Transverse colon (tissue), 4 donors: ENCODE data around the gene SCD5. TPM values are rescaled to one million over a fixed set of nuclear protein-coding genes. Genes with fewer than 3 reads are reported as not detected.

Experiments
- DNase-seq: peaks from one replicate; pipeline ENCODE4 v3.0.0-alpha.2; 2019
- H3K27ac ChIP-seq, 4 donors: fragments of 200-600 bp; sonication (generic); 2 replicates each; pipeline ENCODE4 v1.5.1; 2016 to 2018; ENCODE audit warnings: inconsistent platforms in 4 of 4
- H3K27me3 ChIP-seq: fragments of 200-600 bp; sonication (generic); 2 replicates; pipeline ENCODE4 v1.5.1; 2017; ENCODE audit warnings: inconsistent platforms
- H3K36me3 ChIP-seq, 4 donors: fragments of 200-600 bp; sonication (generic); 2 replicates each; pipeline ENCODE4 v1.5.1; 2017 to 2019; ENCODE audit warnings: inconsistent platforms in 4 of 4
- H3K4me1 ChIP-seq, 4 donors: fragments of 200-600 bp; sonication (generic); 2 replicates each; pipeline ENCODE4 v1.5.1; 2017 to 2020; ENCODE audit warnings: inconsistent platforms in 4 of 4
- H3K4me3 ChIP-seq, 4 donors: fragments of 200-600 bp; sonication (generic); 1 replicate in 1 of 4; 2 replicates in 3 of 4; pipeline versions ENCODE4 v1.5.1 to v1.6.1; 2017 to 2019; ENCODE audit warnings: inconsistent platforms in 4 of 4
- H3K9me3 ChIP-seq, 2 donors: fragments of 200-600 bp; sonication (generic); 2 replicates each; pipeline ENCODE4 v1.5.1; 2017 to 2019; ENCODE audit warnings: inconsistent platforms in 2 of 2
- EP300 ChIP-seq: sonication (generic); formaldehyde crosslinking; IDR thresholded peaks from one replicate; pipeline ENCODE4 v1.6.1; 2017; ENCODE audit warnings: antibody characterized with exemption, low read depth
- POLR2A ChIP-seq: fragments of 450-650 bp; IDR thresholded peaks from one replicate; pipeline ENCODE4 v1.6.1; 2016; ENCODE audit warnings: antibody characterized with exemption, mild to moderate bottlenecking, moderate library complexity
- POLR2AphosphoS5 ChIP-seq, 3 donors: sonication (generic); formaldehyde crosslinking; IDR thresholded peaks; one replicate each; pipeline ENCODE4 v1.6.1; 2016; ENCODE audit warnings: antibody characterized with exemption in 3 of 3
- WGBS, 2 donors: methylation state at CpG; one replicate each; pipeline ENCODE4 v1.1.5; 2018; ENCODE audit warnings: low coverage in 1 of 2; 5-methylcytosine and 5-hydroxymethylcytosine counted together
- in situ Hi-C, 4 donors: fragments of 200-750 bp; cut with MboI; loops; one replicate each; pipeline versions ENCODE4 v1.15.0 to v1.15.1; 2017; ENCODE audit warnings: low sequenced_read_pairs in 3 of 4, low pct_ligation_motif_present in 1 of 4, low pct_unique_long_range_greater_than_20kb in 1 of 4
- intact Hi-C: fragments of 100-400 bp; cut with DNase I; formaldehyde crosslinking; loops from one replicate; pipeline ENCODE4 v1.15.1; 2023; ENCODE audit warnings: low total_unique reads
- total RNA-seq, 4 donors: library from RNA; depleted of rRNA; stranded (reverse); fragments of >200 nt; gene quantifications; one replicate each; pipeline ENCODE4 v1.1.0, GENCODE V29; 2016
- TF ChIP-seq, protein P1 (sequence below), 5 experiments: fragments of 200-600 bp in 3 of 5; fragments of 450-650 bp in 2 of 5; sonication (generic) in 3 of 5; IDR thresholded peaks; 1 replicate in 2 of 5; 2 replicates in 3 of 5; pipeline ENCODE4 v1.5.1; 2016 to 2017; ENCODE audit warnings: antibody characterized with exemption in 5 of 5, inconsistent platforms in 3 of 5, mild to moderate bottlenecking in 2 of 5, moderate library complexity in 1 of 5

The SCD5 gene
- total RNA-seq, 4 donors from 2014 or later, result 1.5 to 7.5 (median 3.5) TPM

DNA sequence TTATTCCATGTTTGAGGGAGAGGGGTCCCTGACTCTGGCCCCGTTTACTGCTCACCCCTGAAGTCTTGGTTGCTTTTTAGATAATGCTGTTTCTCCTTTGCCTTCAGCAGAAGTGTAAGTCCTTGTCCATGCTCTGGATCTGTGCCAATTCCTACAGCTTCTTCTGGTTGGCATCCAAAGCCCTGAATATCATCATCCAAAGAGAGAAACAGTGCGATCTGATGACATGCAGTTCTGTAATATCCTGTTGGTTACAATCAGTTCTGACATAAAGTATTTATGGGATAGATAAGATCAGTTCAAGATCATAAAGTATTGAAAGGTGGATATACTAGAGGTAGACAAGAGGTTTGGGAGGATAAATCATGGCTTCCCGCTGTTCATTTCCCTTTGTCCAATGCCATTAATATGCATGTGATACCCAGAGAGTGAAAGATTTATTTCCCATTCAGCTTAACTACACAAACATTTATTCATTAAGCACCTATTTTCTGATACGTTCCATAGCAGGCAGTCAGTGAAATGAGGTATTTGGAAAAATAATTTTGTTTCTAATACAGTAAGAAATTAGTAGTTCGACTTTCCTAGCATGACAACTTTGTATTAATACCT lies 183.7 kb downstream of the SCD5 start:
- no peaks in the 10 kb centered on the region for H3K9me3 ChIP-seq
- no peaks in the 10 kb centered on the region for H3K36me3 ChIP-seq
- H3K27ac ChIP-seq, result no peak overlapping the region
- DNase-seq, result no peak
- H3K4me3 ChIP-seq, result no peak overlapping the region
- H3K27me3 ChIP-seq, result no peaks in the 10 kb centered on the region
- 78 to 86% methylated on average over 5 of the region's 5 CpGs for WGBS, 2 donors
- in situ Hi-C loops (no loop called here), intact Hi-C loops (no loop called here)
- H3K4me1 ChIP-seq, result no peaks in the 10 kb centered on the region
- TF ChIP-seq POLR2A (no peak), EP300 (no peak), POLR2AphosphoS5 (IDR thresholded peaks at IDR 0.05) (no peak)
- TF ChIP-seq, protein P1, sequence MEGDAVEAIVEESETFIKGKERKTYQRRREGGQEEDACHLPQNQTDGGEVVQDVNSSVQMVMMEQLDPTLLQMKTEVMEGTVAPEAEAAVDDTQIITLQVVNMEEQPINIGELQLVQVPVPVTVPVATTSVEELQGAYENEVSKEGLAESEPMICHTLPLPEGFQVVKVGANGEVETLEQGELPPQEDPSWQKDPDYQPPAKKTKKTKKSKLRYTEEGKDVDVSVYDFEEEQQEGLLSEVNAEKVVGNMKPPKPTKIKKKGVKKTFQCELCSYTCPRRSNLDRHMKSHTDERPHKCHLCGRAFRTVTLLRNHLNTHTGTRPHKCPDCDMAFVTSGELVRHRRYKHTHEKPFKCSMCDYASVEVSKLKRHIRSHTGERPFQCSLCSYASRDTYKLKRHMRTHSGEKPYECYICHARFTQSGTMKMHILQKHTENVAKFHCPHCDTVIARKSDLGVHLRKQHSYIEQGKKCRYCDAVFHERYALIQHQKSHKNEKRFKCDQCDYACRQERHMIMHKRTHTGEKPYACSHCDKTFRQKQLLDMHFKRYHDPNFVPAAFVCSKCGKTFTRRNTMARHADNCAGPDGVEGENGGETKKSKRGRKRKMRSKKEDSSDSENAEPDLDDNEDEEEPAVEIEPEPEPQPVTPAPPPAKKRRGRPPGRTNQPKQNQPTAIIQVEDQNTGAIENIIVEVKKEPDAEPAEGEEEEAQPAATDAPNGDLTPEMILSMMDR (IDR thresholded peaks at IDR 0.05), result no peak

DNA sequence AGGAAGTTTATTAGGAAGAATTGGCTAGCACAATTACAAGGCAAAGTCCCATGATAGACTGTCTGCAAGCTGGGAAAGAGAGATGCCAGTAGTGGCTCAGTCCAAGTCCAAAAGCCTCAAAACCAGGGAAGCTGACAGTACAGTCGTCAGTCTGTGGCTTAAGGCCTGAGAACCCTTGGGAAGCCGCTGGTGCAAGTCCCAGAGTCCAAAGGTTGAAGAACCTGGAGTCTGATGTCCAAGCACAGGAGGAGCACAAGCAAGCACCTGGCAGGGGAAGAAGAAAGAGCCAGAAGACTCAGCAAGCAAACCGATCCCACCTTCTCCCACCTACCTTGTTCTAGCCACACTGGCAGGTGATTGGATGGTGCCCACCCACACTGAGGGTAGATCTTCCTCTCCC lies 185.5 kb downstream of the SCD5 start:
- DNase-seq, result no peak
- Histone ChIP-seq H3K36me3 (no peaks in the 10 kb centered on the region), H3K9me3 (no peaks in the 10 kb centered on the region), H3K4me1 (no peaks in the 10 kb centered on the region), H3K4me3 (no peak overlapping the region), H3K27ac (no peak overlapping the region), H3K27me3 (no peaks in the 10 kb centered on the region)
- 70% methylated on average over 3 of the region's 3 CpGs; no CpG with 5 or more reads in 1 of the 2 donors for WGBS, 2 donors
- TF ChIP-seq POLR2AphosphoS5 (IDR thresholded peaks at IDR 0.05), result no peak
- TF ChIP-seq EP300, result no peak
- TF ChIP-seq, protein P1 (IDR thresholded peaks at IDR 0.05), result no peak
- in situ Hi-C loops (no loop called here), intact Hi-C loops (no loop called here)

DNA sequence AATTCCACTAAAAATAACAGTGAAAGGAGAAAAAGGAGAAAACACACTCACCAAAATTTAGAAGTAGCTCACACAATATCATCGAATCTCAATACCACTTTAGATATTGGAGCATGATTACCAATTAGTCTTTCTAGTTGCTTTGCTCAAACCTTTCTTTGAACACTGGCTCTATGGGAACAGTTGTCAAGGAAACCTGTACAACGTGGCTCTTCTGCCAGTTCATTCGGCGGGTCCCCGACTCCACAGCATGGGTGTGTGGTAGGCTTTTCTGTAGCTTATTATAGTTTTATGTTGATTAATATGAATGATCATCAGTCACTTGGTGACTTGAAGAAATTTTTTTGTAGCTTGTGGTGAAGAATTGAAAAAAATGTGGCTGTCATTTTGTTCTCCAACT lies 186.6 kb downstream of the SCD5 start:
- H3K4me3 ChIP-seq, result no peak overlapping the region
- 80 to 84% methylated on average over 5 of the region's 5 CpGs for WGBS, 2 donors
- no peaks in the 10 kb centered on the region for H3K27me3 ChIP-seq
- TF ChIP-seq, protein P1 (IDR thresholded peaks at IDR 0.05), result no peak
- TF ChIP-seq EP300 (no peak), POLR2A (no peak), POLR2AphosphoS5 (IDR thresholded peaks at IDR 0.05) (no peak)
- in situ Hi-C loops, result no loop called here
- no peak for DNase-seq
- H3K27ac ChIP-seq, result no peak overlapping the region
- no peaks in the 10 kb centered on the region for H3K4me1 ChIP-seq
- H3K36me3 ChIP-seq, result no peaks in the 10 kb centered on the region
- H3K9me3 ChIP-seq, result no peaks in the 10 kb centered on the region
- intact Hi-C loops, result no loop called here

DNA sequence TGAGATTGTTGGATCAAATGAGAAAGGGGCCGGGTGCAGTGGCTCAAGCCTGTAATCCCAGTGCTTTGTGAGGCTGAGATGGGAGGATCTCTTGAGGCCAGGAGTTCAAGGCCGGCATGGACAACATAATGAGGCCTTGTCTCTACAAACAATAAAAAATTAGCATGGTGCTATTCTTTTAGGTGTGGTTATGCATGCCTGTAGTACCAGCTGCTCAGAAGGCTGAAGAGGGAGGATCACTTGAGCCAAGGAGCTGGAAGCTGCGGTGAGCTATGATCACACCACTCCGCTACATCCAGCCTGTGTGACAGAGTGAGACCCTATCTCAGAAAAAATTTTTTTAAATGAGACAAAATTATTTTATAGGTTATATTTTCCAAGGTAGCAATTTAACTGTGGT lies 187.1 kb downstream of the SCD5 start:
- 53 to 68% methylated on average over 4 of the region's 4 CpGs for WGBS, 2 donors
- Histone ChIP-seq H3K36me3 (no peaks in the 10 kb centered on the region), H3K9me3 (no peaks in the 10 kb centered on the region), H3K4me1 (no peaks in the 10 kb centered on the region), H3K27me3 (no peaks in the 10 kb centered on the region), H3K4me3 (no peak overlapping the region), H3K27ac (no peak overlapping the region)
- intact Hi-C loops, result no loop called here
- no peak for TF ChIP-seq POLR2AphosphoS5 (IDR thresholded peaks at IDR 0.05)
- TF ChIP-seq EP300, result no peak
- TF ChIP-seq POLR2A, result no peak
- TF ChIP-seq, protein P1 (IDR thresholded peaks at IDR 0.05), result no peak
- in situ Hi-C loops, result no loop called here
- DNase-seq, result no peak
